ENCODE data around the gene EPHA10. TPM values are rescaled to one million over a fixed set of nuclear protein-coding genes. Genes with fewer than 3 reads are reported as not detected.

EPHA10 gene
- polyA plus RNA-seq, 2 of the 4 experiments (the other 2 are of a cell fraction) = 0.35 to 0.53 TPM

- TF ChIP-seq MAFK (IDR thresholded peaks at IDR 0.05; ENCODE audit: partially characterized antibody) = no peak
- TF ChIP-seq FOXS1 (CRISPR knock-in tag; IDR thresholded peaks at IDR 0.05) = no peak
- no peak for TF ChIP-seq PHF8 (IDR thresholded peaks at IDR 0.05; ENCODE audit: borderline replicate concordance, low read depth)
- TF ChIP-seq MAX (IDR thresholded peaks at IDR 0.05) = no peak
- no peak for TF ChIP-seq E2F6 (IDR thresholded peaks at IDR 0.05; ENCODE audit: borderline replicate concordance, low read depth)
- TF ChIP-seq SREBF2 (IDR thresholded peaks at IDR 0.05) = no peak
- TF ChIP-seq HOXB13 (CRISPR knock-in tag; IDR thresholded peaks at IDR 0.05; ENCODE audit: low read depth) = no peak
- no peak for TF ChIP-seq JUN (IDR thresholded peaks at IDR 0.05)
Observed at GRCh38 chr1:37697737-37698136, 67.2 kb downstream of the EPHA10 start (continued).

GRCh38 chr1:37697090-37697489, 67.8 kb downstream of the EPHA10 start:
- H3K4me3 ChIP-seq = no peak overlapping the region
- ChIA-PET POLR2A (no interaction called here), CTCF (no interaction called here)
- ATAC-seq (no peak), FAIRE-seq (no peak), DNase-seq (ENCODE audit: low read depth in 1 of 2, low spot score in 1 of 2) (no peak)
- no peak overlapping the region for H3K4me2 ChIP-seq
- H3K4me1 ChIP-seq = peaks cover 7% of the 10 kb centered on the region; the same call in 1 of the 3 replicates
- no peaks in the 10 kb centered on the region for H3K9me3 ChIP-seq
- 95% methylated on average over 2 of the region's 2 CpGs for WGBS (ENCODE audit: missing lambda C conversion rate)
- H3K27ac ChIP-seq = no peak overlapping the region
- TF ChIP-seq BHLHE40 (IDR thresholded peaks at IDR 0.05; ENCODE audit: low read depth, low read length) (no peak), JUNB (IDR thresholded peaks at IDR 0.05) (no peak), ZSCAN20 (CRISPR knock-in tag; IDR thresholded peaks at IDR 0.05) (no peak), CTCF (IDR thresholded peaks at IDR 0.05) (no peak), NPAS2 (CRISPR knock-in tag; IDR thresholded peaks at IDR 0.05; ENCODE audit: borderline replicate concordance) (no peak), FOSL2 (IDR thresholded peaks at IDR 0.05) (no peak), FOSL2 (CRISPR knock-in tag; IDR thresholded peaks at IDR 0.05) (no peak), E2F6 (IDR thresholded peaks at IDR 0.05; ENCODE audit: borderline replicate concordance, low read depth) (no peak), JUN (IDR thresholded peaks at IDR 0.05) (no peak), KDM5A (IDR thresholded peaks at IDR 0.05) (no peak), ZNF302 (CRISPR knock-in tag; IDR thresholded peaks at IDR 0.05) (no peak), HES2 (IDR thresholded peaks at IDR 0.05) (no peak), CEBPB (IDR thresholded peaks at IDR 0.05) (no peak), GATA3 (IDR thresholded peaks at IDR 0.05; ENCODE audit: borderline replicate concordance) (no peak), MAZ (IDR thresholded peaks at IDR 0.05; ENCODE audit: borderline replicate concordance, low read depth, low read length) (no peak)

- Histone ChIP-seq H3K9me3 (no peaks in the 10 kb centered on the region), H3K4me1 (peaks cover 20% of the 10 kb centered on the region; the same call in 2 of the 3 replicates), H3K27ac (peak overlapping the region; percentile 76 to 90), H3K4me2 (peak overlapping the region; percentile 86), H3K4me3 (peak overlapping the region; percentile 81)
- DNase-seq (ENCODE audit: low read depth in 1 of 2, low spot score in 1 of 2) (peak in 1 of 2 experiments; percentile 12), ATAC-seq (0 out of 6 replicates have a peak, but pooled peaks of 1 of the 2 experiments have one; percentile 0), FAIRE-seq (no peak)
- ChIA-PET CTCF (interaction anchor here (0.7 to 2.5 kb wide), 4 partner anchors 9 to 205 kb away, joined by 3 to 8 read pairs (median 4); no protein-coding TSS in a partner anchor), POLR2A (interaction anchor here (0.8 kb wide), 1 partner anchor 114 kb away, joined by 3 read pairs; no protein-coding TSS in a partner anchor)
- 4% methylated on average over 5 of the region's 16 CpGs for WGBS (ENCODE audit: missing lambda C conversion rate)
- TF ChIP-seq HMGXB4 (CRISPR knock-in tag; IDR thresholded peaks at IDR 0.05; ENCODE audit: borderline replicate concordance) (no peak), SMC3 (IDR thresholded peaks at IDR 0.05) (no peak), FOSB (CRISPR knock-in tag; IDR thresholded peaks at IDR 0.05) (no peak), ESRRA (IDR thresholded peaks at IDR 0.05; ENCODE audit: borderline replicate concordance, low read length) (no peak)
Observed at GRCh38 chr1:37692834-37693175, 72.1 kb downstream of the EPHA10 start.
